Measurements from ENCODE around the gene LHX3. TPM values are rescaled to one million over a fixed set of nuclear protein-coding genes. Genes with fewer than 3 reads are reported as not detected.

The LHX3 gene
- total RNA-seq, result not detected

GRCh38 chr9:136204838-136205706 lies at the start of gene LHX3:
Gene LHX3 (minus strand): TSS chr9:136205128. CDS start chr9:136205012, 116 bp downstream.
- Histone ChIP-seq H3K4me3 (no peak within 1 kb of the TSS), H3K27ac (no peak within 1 kb of the TSS), H3K9me3 (no peaks in the 10 kb centered on the region), H3K27me3 (no peaks in the 10 kb centered on the region), H3K36me3 (no peaks in the 10 kb centered on the region), H3K4me1 (no peaks in the 10 kb centered on the region)
- TF ChIP-seq CTCF (IDR thresholded peaks at IDR 0.05) (no peak), POLR2A (IDR thresholded peaks at IDR 0.05) (no peak), POLR2AphosphoS5 (IDR thresholded peaks at IDR 0.05; ENCODE audit: insufficient read depth in 1 of 2, low read depth in 1 of 2) (no peak)
- intact Hi-C loops (cut with DNase I), result loop anchor here (5.0 kb wide), 1 partner anchor 162 kb away; no protein-coding TSS in a partner anchor
- DNase-seq (ENCODE audit: extremely low spot score in 2 of 2), result no peak

- H3K36me3 ChIP-seq, result no peaks in the 10 kb centered on the region
- no peak for DNase-seq (ENCODE audit: extremely low spot score in 2 of 2)
- intact Hi-C loops (cut with DNase I), result no loop called here
- H3K9me3 ChIP-seq, result no peaks in the 10 kb centered on the region
- H3K27ac ChIP-seq, result no peak overlapping the region
- H3K4me3 ChIP-seq, result no peak overlapping the region
- TF ChIP-seq CTCF (IDR thresholded peaks at IDR 0.05), result no peak
- no peaks in the 10 kb centered on the region for H3K27me3 ChIP-seq
- H3K4me1 ChIP-seq, result no peaks in the 10 kb centered on the region
These were observed 48.6 kb upstream of the LHX3 start for GRCh38 chr9:136253246-136254130.

- Histone ChIP-seq H3K4me3 (no peak overlapping the region), H3K4me1 (no peaks in the 10 kb centered on the region), H3K9me3 (no peaks in the 10 kb centered on the region), H3K36me3 (no peaks in the 10 kb centered on the region), H3K27ac (no peak overlapping the region), H3K27me3 (no peaks in the 10 kb centered on the region)
- no peak for DNase-seq (ENCODE audit: extremely low spot score in 2 of 2)
- TF ChIP-seq POLR2A (IDR thresholded peaks at IDR 0.05), result no peak
- no peak for TF ChIP-seq POLR2AphosphoS5 (IDR thresholded peaks at IDR 0.05; ENCODE audit: insufficient read depth in 1 of 2, low read depth in 1 of 2)
- no peak for TF ChIP-seq CTCF (IDR thresholded peaks at IDR 0.05)
- intact Hi-C loops (cut with DNase I), result no loop called here
These were observed 47.9 kb upstream of the LHX3 start for GRCh38 chr9:136252846-136253245.

GRCh38 chr9:136252281-136252680 lies 47.4 kb upstream of the LHX3 start:
- Histone ChIP-seq H3K27ac (no peak overlapping the region), H3K36me3 (no peaks in the 10 kb centered on the region), H3K27me3 (no peaks in the 10 kb centered on the region), H3K9me3 (no peaks in the 10 kb centered on the region), H3K4me3 (no peak overlapping the region), H3K4me1 (no peaks in the 10 kb centered on the region)
- intact Hi-C loops (cut with DNase I), result no loop called here
- TF ChIP-seq CTCF (IDR thresholded peaks at IDR 0.05) (no peak), POLR2A (IDR thresholded peaks at IDR 0.05) (no peak), POLR2AphosphoS5 (IDR thresholded peaks at IDR 0.05; ENCODE audit: insufficient read depth in 1 of 2, low read depth in 1 of 2) (no peak)
- no peak for DNase-seq (ENCODE audit: extremely low spot score in 2 of 2)
